GM18519 (cell line): ENCODE results near the gene ASTN2.
"Not testable (repeated sequence)": the region's sequence is repeated elsewhere in the genome, so short reads cannot be mapped to it uniquely, and the experiment has no call there.

Source experiments
- ATAC-seq: cut with Tn5 transposase; IDR thresholded peaks from one replicate; pipeline ENCODE4 v1.9.1; 2021; ENCODE audit warnings: mild to moderate bottlenecking, moderate library complexity; ENCODE audit not compliant: unreplicated experiment, low FRiP score

ASTN2 gene

GRCh38 chr9:116901260-116901659 is 513.6 kb downstream of the ASTN2 start:
- no peak for ATAC-seq

GRCh38 chr9:116900543-116900942 is 514.3 kb downstream of the ASTN2 start:
- ATAC-seq, result no peak

DNA sequence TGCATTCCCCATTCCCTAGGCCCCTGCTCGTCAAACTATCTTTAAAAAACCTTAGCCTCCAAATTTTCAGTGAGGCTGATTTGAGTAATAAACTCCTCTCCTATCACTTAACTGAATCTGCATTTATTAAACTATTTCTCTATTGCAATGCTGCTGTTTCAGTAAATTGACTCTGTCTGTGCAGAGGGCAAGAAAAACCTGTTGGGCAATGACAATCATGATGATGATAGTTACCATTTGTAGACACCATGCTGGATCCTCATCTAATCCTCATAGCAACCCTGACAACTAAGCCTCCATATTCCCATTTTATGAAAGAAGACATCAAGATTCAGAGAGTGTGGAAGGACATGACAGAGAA is 514.9 kb downstream of the ASTN2 start:
- no peak for ATAC-seq

- ATAC-seq, result no peak
Observed at GRCh38 chr9:116899337-116900006, 515.4 kb downstream of the ASTN2 start.

- not testable (repeated sequence) for ATAC-seq
Observed at GRCh38 chr9:116898131-116898530, 516.7 kb downstream of the ASTN2 start.

DNA sequence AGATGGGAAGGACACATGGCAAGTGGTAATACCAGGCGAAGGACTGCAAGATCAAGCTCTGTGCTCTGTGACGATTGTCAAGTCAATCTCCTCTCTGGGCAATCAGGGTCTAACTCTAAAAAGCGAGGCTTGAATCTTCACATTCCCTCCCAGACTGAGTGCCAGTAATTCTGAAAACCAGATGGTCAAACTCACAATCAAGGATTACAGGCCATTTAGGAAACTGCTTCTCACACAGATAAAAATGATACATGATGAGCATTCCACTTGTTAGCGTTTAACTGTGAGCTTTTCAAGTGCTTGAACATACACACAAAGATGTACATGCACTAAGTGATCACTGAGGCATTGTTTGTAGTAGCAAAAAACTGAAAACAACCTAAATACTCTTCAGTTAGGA is 517.7 kb downstream of the ASTN2 start:
- no peak for ATAC-seq

DNA sequence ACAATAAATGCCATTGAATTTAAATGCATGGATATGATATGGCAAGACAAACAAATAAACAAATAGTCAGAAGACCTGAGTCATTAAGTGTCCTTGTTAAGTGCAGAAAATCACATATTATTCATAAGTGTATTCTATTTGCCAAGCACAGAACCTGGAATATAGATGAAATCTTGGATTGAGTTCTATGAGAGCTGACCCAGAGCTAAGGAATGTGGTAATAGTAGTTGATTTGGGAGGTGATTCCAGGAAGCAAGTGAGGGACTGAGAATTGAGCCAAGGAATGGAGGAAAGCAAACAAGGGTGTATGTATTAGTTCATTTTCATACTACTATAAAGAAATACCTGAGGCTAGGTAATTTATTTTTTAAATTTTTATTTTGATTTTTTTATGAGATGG is 518.9 kb downstream of the ASTN2 start:
- no peak for ATAC-seq

GRCh38 chr9:116891424-116891823 is 523.4 kb downstream of the ASTN2 start:
- ATAC-seq, result no peak

GRCh38 chr9:116888476-116888875 is 526.4 kb downstream of the ASTN2 start:
- ATAC-seq, result not testable (repeated sequence)

DNA sequence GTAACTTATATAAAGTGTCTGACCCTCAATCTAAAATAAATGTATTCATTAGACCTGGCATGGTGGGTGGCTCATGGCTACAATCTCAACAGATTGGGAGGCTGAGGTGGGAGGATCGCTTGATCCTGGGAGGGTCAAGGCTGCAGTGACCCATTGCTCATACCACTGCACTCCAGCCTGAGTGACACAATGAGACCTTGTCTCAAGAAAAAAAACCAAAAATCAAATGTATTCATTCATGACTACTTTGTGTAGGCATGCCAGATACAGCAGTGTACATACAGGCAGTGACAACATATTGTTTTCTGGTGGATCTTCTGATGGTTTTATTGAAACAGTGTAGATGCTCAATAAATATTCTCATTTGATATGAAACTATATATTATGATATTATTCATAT is 526.8 kb downstream of the ASTN2 start:
- no peak for ATAC-seq

GRCh38 chr9:116883676-116884075 is 531.2 kb downstream of the ASTN2 start:
- no peak for ATAC-seq

DNA sequence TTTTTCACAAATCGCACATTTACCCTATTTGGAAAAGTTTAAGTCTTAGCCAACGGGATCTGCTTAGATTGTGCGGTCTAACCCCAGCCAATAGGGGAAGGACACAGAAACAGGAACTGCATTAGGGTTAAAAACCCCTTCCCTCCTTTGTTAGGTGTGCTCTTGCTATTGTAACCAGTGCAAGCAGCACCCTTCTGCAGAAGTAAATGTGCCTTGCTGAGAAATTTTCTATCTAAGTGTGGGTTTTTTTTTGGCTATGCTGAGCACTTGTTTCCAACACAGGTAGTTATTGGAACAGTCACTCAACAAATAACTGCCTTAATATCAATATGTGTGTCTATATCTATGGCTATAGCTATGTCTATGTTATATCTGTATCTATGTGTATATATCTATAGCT is 537.8 kb downstream of the ASTN2 start:
- ATAC-seq, result no peak

DNA sequence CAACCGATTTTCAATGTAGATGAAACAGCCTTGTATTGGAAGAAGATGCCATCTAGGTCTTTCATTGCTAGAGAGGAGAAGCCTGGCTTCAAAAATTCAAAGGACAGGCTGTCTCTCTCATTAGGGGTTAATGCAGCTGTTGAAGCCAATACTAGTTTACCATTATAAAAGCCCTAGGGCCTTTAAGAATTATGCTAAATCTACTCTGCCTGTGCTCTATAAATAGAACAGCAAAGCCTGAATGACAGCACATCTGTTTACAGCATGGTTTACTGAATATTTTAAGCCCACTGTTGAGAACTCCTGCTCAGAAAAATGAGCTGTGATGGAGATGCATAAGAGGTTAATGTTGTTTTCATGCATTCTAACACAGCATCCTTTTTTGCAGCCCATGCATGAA is 539.3 kb downstream of the ASTN2 start:
- ATAC-seq, result no peak

- ATAC-seq, result no peak
Observed at GRCh38 chr9:116873937-116874914, 540.6 kb downstream of the ASTN2 start.

GRCh38 chr9:116873491-116873890 is 541.4 kb downstream of the ASTN2 start:
- ATAC-seq, result no peak

DNA sequence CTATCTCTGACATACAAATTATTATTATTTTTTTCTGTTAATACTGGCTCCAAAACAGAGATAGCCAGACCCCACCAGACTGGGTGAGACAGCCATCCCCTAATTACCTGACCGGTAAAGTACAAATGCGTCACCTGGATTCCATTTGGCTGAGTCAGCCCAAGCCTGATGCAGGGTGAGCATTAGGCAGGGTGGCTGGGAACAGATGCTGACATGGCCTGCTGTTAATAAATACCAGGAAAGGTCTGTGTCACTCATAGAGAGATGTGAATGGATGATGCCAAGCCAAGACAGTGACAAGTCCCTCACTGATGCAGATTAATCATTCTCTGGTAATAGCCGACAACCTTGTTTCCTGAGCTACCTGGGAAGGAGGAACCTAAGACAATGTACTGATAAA is 544.3 kb downstream of the ASTN2 start:
- ATAC-seq, result no peak

DNA sequence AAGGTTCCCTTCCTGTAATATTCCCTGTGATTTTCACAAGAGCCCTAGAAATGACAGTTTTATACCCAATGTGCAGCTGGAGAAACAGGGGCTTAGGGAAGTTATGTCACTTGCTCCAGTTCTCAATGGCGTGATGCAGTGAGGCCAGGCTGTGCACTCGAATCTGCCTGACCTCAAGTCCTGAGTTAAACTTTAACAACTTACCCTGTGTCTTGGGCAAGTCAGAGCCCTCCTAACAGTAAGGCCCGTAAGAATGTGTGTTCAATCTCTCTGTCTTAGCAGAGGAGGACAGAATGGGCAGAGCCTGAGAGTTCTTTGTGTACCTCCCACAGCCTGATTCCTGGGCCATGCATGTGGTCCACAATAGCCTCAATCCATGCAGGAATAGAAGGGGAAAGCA is 546.7 kb downstream of the ASTN2 start:
- no peak for ATAC-seq

DNA sequence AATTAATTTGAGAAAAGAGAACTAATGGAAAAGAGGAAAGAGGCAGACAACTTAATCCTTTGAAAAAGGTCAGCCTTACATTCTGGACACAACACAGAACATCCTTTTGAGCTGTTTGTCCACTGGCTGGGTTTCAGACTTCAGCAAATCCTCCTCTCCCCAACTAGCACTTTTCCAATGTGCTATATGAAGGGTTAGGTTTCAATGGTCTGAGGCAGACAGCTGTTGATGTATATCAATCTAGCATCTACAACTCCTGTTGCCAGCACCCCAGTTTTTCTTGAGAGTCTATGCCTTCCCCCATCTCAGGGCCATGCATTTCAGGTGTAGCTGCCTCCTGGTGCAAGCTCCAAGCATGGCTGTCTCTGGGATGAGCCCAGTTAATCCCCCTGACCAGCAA is 553.5 kb downstream of the ASTN2 start:
- no peak for ATAC-seq

GRCh38 chr9:116860509-116861120 is 554.2 kb downstream of the ASTN2 start:
- peak; percentile 46 for ATAC-seq

GRCh38 chr9:116859763-116860162 is 555.1 kb downstream of the ASTN2 start:
- no peak for ATAC-seq

DNA sequence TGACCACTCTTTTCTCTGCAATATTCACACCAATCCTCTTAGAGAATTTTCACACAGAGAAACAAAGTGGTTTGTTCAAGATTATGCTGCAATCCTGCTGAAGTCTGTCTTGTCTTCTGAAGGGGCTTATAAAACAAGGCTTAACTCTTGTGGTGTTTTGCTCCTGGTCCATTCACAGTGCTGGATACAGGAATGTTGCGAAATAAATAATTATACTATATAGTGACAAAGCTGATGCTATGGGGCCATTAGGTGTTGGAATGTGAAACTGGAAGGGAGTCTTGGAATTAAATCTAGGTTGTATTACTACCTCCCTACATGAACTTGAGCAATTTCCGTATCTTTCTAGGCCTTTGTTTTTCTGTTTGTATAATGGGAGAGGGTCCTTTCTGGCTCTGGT is 557.5 kb downstream of the ASTN2 start:
- no peak for ATAC-seq
